Activated naive CD4-positive, alpha-beta T cell (primary cell): ENCODE data around the gene UNC5CL.
"Not testable (repeated sequence)": the region's sequence is repeated elsewhere in the genome, so short reads cannot be mapped to it uniquely, and the experiment has no call there.

ENCODE experiments used
- DNase-seq, 4 experiments: peaks; one replicate each; lab custom pipeline; 2025; lab: John Stamatoyannopoulos, UW

The UNC5CL gene

DNA sequence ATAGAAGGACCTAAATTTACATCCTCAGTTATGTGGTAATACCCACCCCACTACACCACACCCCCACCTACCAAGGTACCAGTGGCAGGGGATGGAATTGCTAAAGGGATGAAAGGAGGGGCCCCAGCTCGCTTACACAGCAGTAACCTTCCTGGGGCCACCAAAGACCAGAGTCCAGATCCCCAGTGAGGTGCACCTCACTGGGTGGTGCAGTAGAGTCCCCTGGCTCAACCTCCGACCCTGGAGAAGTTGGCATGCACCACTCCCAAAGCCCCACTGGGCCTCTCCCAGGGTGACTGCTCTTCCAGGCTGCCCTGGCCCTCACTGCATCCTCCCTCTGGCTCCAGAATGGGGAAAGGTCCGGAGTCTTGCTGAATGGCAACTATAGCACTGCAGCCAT is 816 bp downstream of the UNC5CL start:
- no peak for DNase-seq

DNA sequence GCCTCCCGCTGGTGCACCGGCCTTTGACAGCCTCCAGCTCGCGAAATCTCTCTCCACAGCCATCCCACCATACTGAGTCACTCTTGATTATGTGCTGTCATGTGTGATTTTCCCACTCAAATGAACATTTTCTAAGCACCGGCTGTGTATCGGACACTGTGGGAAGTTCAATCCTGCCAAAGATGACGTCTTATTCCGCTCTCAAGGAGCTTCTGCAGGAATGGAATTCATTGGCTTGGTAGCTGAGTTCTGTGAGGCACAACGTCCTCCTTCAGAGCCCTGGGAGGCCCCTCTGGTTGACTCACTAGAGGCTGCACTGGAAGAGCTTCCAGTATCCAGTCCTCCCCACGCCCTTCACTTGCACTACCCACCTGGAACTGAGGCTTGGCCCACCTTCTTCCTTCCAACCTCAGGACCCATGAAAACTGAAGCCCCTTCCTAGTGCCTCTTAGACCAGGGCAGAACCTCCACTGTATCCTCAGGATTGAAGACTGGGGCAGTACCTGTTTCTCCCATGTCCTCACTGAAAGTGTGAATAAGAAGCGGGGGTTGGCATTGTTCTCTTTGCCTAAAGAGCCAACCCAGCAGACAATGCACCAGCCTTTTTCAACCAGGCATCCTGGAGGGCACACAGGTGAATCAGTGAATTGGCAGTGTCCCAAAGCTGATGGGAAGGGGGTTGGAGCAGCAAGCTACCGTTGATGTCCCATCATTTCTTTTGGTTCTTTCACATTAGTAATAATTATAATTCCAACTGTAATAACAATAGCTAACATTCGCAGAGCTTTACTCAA is 1.7 kb downstream of the UNC5CL start:
- DNase-seq = no peak

- no peak for DNase-seq
These were observed 2.4 kb downstream of the UNC5CL start for GRCh38 chr6:41036601-41037000.

DNA sequence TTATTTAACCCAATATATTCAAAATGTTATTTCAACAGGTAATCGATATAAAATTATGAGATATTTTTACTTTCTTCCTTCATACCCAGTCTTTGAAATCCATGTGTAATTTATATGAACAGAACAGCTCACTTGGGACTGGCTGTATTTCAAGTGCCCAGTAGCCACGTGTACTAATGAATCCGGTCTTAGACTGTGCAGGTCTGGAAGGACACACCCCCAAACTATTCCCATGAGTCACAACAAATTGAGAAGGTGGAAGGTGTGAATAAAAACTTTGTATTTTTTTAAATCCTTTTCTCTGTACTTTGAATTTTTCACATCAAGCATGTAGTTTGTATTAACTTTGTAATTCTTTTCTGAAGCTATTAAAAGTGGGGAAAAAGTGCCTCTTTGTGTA is 2.8 kb downstream of the UNC5CL start:
- no peak for DNase-seq

DNA sequence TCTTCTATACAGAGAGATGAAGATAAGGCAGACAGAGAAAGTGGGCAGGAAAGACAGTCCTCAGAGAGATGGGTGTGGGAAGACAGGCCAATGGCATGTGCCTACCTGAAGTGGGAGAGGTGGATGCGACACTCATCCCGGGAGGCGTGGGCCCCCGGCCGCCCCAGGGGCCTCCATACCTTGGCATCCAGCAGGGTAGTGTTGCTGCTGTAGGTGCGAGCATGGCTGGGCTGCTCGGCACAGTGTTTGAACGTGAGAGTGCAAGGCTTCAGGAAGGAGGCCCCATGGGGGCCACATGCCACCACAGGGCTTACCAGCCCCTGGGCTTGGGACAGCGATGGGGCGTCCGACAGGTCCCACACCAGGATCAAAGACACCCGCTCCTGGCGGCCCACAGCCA is 5.2 kb downstream of the UNC5CL start:
- no peak for DNase-seq

DNA sequence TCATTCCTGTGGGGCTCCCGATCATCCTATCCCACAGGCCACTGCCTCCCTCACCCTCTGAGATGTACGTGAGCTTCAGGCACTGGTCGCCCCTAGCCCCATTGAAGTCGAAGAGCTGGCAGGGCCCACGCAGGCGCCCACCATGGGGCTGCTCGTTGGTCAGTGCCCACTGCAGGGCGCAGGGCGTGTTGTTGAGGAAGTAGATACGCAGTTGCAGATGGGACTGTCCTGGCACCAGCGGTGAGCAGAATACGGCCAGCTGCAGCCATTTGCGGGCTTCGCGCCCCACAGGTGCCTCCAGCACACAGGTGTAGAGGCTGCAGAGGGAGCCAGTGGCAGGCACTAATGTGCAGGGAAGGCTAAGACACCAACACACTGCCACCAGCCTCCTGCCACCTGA is 6.2 kb downstream of the UNC5CL start:
- no peak for DNase-seq

DNA sequence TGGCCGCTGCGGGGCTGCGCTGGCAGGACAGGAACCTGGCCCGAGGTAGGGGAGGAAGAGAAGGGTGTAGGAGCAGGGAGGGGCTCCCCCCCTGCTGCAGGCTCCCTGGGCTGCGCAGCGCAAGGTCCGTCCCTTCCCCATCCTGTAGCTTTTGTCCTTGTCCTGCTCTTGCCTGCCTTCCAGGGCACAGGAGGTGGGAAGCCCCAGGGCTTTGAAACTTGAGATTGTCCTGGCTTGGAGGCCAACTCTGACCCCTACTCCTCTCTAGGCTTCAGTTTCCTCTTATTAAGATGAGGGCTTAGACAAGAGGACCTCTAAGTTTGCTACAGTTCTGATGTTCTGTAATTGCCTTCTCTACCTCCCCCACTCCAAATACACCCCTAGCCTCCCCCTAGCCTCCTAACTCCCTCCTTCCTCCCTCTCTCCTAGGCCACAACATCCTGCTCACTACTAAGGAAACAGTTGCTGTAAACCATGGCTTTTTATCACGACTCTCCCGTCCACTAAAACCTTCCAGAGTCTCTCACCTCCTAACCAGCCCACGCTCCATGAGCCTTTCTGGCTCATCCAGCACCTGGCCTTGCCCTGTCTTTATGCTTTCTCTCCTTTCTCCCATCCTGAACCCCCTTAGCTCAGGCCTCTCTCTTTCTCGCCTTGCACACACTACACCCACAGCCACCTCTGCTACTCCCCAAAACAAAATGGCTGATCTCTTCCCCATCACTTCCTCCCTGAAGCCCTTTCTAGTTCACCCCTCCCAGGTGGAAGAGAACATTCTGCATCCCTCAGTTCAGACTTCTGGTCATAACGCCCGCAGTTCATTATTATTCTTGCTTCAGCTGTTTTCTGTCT is 10.2 kb downstream of the UNC5CL start:
- peak in 1 of 4 experiments; percentile 24 for DNase-seq

- peak; percentile 24 to 66 (median 47) for DNase-seq
These were observed 11.0 kb downstream of the UNC5CL start for GRCh38 chr6:41027799-41028560.

GRCh38 chr6:41027241-41027640 is 11.8 kb downstream of the UNC5CL start:
- DNase-seq = no peak

DNA sequence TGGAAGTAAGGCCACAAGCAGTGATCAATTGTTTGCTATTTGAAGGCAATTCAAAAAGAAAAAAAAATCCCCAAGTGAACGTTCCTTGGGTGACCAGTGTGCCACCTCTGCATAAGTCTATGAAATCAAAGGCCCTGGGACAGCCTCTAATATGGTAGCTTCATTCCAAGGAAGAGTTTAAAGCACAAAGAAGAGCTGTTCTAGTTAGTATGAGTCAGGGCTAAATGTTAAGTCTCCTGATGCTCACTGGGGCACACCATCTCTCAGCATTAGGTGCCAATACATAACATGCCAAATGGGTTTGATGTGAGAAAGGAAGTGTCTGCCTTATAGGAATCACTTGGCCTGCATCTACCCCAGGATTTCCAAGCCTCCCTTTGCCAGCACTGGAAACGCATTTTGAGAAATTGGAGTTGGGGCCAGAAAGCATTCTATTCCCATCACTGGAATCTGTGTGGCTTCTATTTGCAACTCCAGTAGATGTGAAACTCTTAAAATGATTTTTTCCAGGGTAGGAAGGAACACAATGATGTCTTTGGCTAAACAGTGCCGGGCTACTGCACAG is 13.0 kb downstream of the UNC5CL start:
- DNase-seq = no peak

DNA sequence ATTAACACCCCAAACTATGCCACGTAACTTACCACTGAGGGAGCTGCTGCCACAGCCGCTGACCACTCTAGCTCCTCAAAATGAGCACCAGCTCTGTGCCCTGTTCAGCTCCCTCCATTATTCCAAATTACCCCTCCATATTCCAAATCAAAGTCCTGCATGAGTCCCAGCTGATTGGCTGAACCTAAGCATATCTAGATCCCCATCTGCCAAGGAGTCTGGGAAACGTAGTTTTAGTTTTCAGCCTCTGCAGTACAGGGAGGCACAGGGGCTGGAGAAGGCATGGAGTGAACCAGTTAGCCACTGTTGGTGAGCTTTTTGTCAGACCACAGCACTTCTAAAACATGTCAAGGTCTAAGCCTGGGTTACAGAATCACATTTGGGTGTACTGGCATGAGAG is 15.9 kb downstream of the UNC5CL start:
- DNase-seq = no peak

- DNase-seq = no peak
These were observed 16.7 kb downstream of the UNC5CL start for GRCh38 chr6:41022294-41022693.

- no peak for DNase-seq
These were observed 17.2 kb downstream of the UNC5CL start for GRCh38 chr6:41021832-41022231.

GRCh38 chr6:41017663-41018062 is 21.4 kb downstream of the UNC5CL start:
- no peak for DNase-seq

- DNase-seq = not testable (repeated sequence)
These were observed 23.2 kb downstream of the UNC5CL start for GRCh38 chr6:41015860-41016259.

- DNase-seq = no peak
These were observed 24.2 kb downstream of the UNC5CL start for GRCh38 chr6:41014780-41015179.

DNA sequence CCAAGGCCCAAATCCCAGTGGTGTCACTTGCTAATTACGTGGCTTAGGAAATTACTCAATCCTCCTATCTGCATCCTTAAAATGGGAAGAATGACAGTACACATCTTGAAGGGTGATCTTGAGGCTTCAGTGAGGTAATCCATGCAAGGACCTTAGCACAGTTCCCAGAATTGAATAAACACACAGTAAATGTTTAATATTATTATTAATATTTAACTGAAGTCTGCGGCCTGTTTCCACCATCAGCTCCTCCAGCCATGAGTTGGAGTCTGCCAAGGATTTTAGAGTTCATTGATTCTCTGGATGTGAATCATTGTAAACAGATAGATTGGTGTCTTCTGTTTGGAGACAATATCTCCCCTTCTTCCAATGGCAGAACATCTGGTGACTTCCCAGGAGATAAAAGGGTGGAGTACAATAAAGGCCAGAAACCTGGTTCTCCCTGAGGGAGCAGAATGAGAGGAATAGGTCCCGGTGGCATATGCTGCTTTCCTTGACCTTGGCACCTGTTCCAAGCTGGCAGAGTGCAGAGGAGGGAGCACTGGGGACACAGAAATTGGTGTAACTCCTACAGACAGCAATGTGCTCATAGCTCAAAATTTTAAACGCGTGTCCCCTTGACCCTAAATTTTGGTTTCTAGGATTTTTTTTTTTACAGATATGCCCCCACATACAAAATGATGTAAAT is 25.4 kb downstream of the UNC5CL start:
- DNase-seq = no peak

DNA sequence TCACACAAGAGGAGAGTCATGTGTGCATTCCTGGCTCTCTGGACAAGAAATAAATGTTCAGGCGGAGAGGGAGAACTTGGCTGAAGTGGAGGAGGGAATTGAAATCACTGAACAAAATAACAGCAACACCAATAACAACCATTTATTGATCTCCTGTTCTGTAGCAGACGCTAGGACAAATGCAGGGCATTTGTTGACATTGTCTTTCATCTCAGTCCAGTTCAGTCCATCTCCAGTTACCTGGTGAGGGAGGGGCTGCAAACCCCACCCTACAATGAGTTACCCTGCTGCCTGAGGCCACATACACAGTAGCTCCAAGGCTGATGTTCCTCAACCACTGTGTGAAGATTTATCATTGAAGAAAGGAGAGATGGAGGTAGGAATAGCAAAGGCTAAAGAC is 27.3 kb downstream of the UNC5CL start:
- DNase-seq = no peak

GRCh38 chr6:41009669-41010068 is 29.4 kb downstream of the UNC5CL start:
- no peak for DNase-seq

GRCh38 chr6:41008011-41008410 is 31.0 kb downstream of the UNC5CL start:
- no peak for DNase-seq

DNA sequence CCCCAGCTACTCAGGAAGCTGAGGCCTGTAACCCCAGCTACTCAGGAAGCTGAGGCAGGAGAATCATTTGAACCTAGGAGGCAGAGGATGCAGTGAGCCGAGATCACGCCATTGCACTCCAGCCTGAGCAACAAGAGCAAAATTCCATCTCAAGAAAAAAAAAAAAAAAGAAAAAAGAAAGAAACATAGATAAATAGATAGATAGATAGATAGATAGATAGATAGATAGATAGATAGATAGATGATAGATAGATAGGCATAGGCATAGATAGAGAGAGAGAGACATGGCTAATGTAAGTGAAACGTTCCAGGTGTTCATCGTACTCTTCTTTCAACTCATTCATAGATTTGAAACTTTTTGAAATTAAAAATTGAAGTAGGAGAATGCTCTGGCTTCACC is 32.0 kb downstream of the UNC5CL start:
- DNase-seq = not testable (repeated sequence)

DNA sequence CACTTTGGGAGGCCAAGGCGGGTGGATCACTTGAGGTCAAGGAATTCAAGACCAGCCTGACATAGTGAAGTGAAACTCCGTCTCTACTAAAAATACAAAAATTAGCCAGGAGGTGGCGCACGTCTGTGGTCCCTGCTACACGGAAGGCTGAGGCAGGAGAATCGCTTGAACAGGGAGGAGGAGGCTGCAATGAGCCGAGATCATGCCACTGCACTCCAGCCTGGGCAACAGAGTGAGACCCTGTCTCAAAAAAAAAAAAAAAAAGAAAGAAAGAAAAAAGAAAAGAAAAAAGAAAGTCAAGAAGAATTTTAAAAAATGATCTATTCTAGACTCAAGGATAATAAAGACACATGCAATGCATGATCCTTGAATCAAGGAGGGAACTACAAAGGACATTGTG is 32.8 kb downstream of the UNC5CL start:
- DNase-seq = peak in 2 of 4 experiments; percentile 17 to 21
